Islet precursor cell (in vitro differentiated cells): ENCODE results near the gene ERGIC3.
"Not testable (repeated sequence)": the region's sequence is repeated elsewhere in the genome, so short reads cannot be mapped to it uniquely, and the experiment has no call there.

Experiments used
- DNase-seq: peaks from one replicate; pipeline ENCODE4 v3.0.0-alpha.2; 2018

The ERGIC3 gene

GRCh38 chr20:35518955-35519354 is 22.9 kb upstream of the ERGIC3 start:
- DNase-seq: no peak

- no peak for DNase-seq
Measured at GRCh38 chr20:35523298-35523888, 18.5 kb upstream of the ERGIC3 start.

- no peak for DNase-seq
Measured at GRCh38 chr20:35525639-35526038, 16.2 kb upstream of the ERGIC3 start.

DNA sequence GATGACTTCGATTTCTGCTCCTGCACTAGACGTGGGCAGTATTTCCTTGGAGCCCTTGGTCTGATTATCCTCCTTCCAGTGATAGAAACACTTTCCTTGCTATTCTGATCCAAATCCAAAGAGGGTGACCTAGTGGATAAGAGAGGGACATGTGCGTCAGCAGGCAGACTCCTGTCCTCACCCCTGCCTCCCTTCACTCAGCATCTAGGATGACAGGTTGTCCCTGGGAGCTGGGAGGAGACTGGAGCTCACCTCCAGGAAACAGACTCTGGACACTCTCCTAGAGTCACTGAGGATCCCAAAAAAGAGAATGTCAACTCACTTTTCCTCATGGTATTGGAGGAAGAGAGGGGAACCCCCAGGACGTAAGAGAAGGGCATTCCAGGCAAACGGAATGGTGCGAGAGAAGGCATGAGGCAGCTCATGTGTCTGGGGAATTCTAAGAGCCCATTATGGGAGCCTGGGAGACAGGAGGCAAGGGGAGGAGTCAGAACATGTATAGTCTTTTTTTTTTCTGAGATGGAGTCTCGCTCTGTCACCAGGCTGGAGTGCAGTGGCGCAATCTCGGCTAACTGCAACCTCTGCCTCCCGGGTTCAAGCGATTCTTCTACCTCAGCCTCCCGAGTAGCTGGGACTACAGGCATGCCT is 14.6 kb upstream of the ERGIC3 start:
- DNase-seq: no peak

DNA sequence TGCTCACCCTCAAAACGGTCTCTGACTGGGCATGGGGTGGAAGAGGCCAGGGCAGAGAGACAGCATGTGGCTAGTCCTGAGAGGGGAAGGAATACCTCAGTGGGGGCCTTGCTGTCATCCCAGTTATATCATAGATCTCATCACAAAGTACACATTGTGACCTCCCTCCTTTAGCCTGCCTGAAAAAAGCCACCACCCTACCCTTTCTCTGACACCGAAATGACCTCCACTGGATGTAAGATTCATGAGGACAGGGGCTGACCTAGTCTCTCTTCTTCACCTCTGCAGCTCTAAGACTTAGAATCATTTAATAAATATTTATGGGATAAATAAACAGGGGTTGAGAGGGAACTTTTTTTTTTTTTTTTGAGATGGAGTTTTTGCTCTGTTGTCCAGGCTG is 12.3 kb upstream of the ERGIC3 start, which contains the start of gene C20orf173:
Gene C20orf173 (minus strand): TSS at position 101 of the 400 bp plus-strand sequence. CDS start 279 bp downstream, outside the sequence.
- no peak for DNase-seq

DNA sequence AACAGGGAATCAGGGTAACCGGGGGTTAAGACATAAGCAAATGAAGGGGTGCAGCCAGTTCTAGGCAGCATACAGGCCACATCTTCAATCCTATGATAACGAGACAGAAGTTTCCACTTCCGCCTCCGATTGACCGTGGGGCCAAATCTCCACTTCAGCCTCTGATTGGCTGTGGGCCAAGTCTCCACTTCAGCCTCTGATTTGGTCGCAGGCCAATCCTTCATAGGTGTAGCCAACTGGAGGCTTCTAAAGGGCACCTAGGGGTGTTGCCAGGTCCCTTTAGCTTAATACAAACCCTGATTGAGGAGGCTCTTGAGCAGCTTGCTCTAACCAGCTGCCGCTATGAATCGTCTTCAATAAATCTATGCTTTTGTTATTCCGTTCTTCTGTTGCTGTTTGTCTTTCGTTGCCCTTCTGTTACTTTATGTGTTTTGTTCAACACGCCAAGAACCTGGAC is 2.1 kb upstream of the ERGIC3 start:
- peak; percentile 93 for DNase-seq

DNA sequence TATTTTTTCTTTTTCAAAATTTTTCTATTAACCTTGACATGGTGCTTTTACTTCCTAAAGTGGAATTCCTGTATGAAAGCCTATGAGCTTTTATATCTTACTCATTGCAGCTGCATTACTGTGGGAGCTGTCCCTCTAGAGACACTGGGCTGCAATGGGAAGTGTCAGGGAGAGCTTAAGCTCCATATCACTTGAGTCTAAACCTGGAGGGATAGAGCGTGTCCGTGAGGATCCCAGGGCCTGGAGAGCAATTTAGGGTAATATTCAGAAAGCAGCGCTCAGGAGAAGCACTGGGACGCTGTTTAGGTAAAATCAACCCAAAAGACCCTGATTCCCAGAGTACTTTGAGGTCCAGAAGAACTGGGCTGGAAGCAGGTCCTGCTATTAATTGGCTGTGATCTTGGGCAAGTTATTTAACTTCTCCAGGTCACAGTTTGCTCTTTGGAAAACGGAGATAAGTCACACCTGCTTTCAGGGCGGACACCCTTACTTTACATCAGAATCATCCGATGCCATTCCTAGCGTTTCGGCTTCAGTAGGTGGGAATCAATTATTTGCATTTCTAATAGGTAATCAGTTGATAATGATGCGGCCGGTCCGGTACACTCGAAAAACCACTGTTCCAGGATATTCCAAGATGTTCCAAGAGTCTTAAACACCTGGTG is 628 bp upstream of the ERGIC3 start:
- no peak for DNase-seq

DNA sequence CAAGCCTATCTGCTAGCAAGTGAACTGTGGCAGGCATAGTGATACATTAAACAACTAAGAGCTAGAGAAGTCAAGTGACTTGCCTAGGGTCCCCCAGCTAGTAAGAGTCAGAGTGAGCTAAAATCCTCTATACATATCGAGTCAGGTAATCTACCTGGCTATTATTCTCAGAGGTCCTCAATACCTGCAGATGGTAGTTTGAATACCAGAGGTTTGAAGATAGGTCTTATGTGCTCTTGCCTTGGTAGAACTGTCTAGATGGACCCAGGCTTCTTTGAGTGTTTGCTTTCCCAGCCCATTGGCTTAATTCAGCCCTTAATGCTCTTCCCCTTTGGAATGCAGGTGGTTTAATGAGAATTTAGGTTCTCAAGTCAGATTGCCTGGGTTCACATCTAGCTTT is 1.1 kb downstream of the ERGIC3 start:
- no peak for DNase-seq

DNA sequence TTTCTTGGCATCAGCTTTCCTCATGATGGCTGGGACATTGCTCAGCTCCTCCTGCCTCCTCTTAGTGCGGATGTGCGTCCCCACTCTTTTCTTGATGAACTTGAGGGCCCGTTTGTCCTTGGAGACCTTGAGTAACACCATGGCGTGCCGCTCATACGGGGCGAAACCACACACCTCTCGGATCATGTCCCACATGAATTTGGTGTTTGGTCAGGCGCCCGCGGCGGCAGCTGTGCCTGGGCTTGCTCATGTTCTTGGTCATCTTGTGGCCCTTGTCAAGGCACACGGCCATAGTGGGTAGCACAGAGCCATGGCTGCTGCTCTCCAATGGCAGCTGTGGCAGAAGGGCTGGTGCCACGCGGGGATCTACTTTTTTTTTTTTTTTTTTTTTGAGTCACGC is 2.6 kb downstream of the ERGIC3 start:
- DNase-seq: no peak

DNA sequence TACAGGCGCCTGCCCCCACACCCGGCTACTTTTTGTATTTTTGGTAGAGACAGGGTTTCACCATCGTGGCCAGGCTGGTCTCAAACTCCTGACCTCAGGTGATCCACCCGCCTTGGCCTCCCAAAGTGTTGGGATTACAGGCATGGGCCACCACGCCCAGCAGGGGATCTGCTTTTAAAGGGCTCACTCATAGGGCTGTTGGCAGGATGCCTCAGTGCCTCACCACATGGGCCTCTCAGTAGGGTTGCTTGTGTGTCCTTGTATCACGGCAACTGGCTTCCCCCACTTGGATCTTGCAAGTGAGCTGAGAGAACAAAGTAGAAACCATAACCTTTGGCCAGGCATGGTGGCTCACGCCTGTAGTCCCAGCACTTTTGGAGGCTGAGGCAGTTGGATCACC is 3.1 kb downstream of the ERGIC3 start:
- DNase-seq: not testable (repeated sequence)

DNA sequence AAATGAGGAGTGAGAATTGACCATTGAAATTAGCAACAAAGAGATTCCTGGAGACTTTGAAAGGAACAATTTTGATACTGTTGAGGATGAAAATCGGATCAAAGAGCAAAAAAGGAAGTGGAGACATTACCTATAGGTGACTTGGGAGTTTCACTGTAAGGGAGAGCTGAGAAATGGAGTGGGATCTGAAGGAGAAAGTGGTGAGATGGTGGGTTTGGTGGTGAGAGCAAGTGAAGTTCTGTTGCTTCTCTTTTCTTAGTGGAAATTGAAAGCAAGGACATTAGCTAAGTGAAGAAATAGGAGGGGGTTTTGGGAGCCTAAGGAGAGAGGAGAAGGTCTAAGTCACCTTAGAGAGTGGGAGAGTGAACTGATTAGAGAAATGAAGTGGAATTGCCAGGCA is 4.2 kb downstream of the ERGIC3 start:
- no peak for DNase-seq

GRCh38 chr20:35547329-35547728 is 5.5 kb downstream of the ERGIC3 start:
- DNase-seq: no peak

DNA sequence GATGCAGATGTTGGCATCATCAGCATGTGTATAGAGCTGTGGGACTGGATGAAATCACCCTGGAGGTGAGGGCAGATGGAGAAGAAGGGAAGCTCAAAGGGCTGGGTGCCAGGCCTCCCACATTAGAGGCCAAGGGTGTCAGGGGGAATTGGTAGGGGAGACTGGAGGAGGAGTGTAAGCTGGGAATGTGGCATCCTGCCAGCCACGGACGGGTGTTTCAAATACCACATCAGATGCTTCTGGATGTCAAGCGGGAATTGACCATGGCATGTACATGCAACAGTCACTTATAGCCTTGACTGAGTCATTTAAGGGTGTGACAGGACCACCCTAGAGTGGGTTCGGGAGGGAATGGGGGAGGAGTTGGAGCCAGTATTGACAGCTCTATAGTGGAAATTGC is 9.6 kb downstream of the ERGIC3 start:
- no peak for DNase-seq

- no peak for DNase-seq
Measured at GRCh38 chr20:35552914-35553313, 11.0 kb downstream of the ERGIC3 start.

- DNase-seq: not testable (repeated sequence)
Measured at GRCh38 chr20:35555461-35555860, 13.6 kb downstream of the ERGIC3 start.

DNA sequence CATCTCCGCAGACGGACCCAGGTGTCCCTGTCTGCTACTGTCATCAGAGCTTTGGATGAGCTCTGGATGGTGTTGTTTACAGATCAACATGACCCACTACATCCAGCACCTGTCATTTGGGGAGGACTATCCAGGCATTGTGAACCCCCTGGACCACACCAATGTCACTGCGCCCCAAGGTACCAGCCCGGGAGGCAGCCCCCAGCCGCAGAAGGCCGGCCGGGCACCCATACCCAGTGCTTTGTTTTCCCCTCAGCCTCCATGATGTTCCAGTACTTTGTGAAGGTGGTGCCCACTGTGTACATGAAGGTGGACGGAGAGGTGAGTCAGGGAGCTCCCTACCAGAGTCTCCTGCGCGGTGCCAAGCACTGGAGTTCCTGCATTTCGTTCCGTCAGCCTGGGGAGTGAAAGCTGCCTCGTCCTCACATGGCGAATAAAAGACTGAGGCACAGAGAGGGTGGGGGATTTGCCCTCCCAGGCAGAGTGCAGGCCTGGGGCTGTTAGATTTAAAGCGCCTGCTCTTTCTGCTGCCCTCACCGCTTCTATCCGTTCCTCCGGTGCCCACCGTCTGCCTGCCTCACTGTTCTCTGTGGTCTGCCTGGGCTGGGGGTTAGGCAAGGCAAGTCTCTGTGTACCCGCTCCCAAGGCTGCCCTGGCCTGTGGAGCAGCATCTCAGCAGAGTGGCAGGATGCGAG is 14.2 kb downstream of the ERGIC3 start:
- no peak for DNase-seq

- no peak for DNase-seq
Measured at GRCh38 chr20:35556871-35557270, 15.0 kb downstream of the ERGIC3 start.

GRCh38 chr20:35558451-35558850 is 16.6 kb downstream of the ERGIC3 start:
- DNase-seq: no peak

GRCh38 chr20:35559042-35559693 is 17.3 kb downstream of the ERGIC3 start:
- no peak for DNase-seq

GRCh38 chr20:35560105-35560511 is 18.2 kb downstream of the ERGIC3 start:
- peak; percentile 77 for DNase-seq

GRCh38 chr20:35560541-35560940 is 18.7 kb downstream of the ERGIC3 start:
- no peak for DNase-seq

- DNase-seq: peak; percentile 92
Measured at GRCh38 chr20:35561268-35561667, 19.4 kb downstream of the ERGIC3 start.

DNA sequence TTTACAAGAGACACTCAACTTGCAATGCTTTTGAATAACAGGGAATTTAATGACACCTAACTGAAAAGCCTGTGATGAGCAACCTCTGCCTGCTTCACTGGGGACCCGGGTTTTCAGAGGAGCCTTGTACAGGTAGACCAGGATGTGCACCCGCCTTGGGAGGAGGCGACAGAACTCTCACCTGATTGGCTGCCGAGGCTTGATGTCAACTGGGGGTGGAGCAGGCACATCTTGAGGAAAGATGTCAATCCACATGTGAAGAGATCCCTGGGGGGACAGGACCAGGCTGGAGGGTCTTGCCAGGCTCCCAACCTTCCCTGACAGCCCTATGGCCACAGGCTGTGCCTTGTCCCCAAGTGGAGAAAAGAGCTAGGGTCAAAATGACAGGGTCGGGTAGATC is 19.8 kb downstream of the ERGIC3 start:
- no peak for DNase-seq
